Chondrocyte (in vitro differentiated cells): ENCODE data around the gene IQCK. TPM values are rescaled to one million over a fixed set of nuclear protein-coding genes. Genes with fewer than 3 reads are reported as not detected.
"Not testable (repeated sequence)": the region's sequence is repeated elsewhere in the genome, so short reads cannot be mapped to it uniquely, and the experiment has no call there.

Experiments
- DNase-seq: peaks from one replicate; pipeline ENCODE4 v3.0.0; 2021; ENCODE audit warnings: mixed read lengths, low spot score
- H3K27ac Mint-ChIP-seq: one replicate; pipeline ENCODE4 v1.8.0; 2021; ENCODE audit warnings: mild to moderate bottlenecking, moderate library complexity, mixed read lengths; ENCODE audit not compliant: unreplicated experiment
- H3K27me3 Mint-ChIP-seq: 2 replicates; pipeline ENCODE4 v1.8.0; 2021; ENCODE audit warnings: low read depth, mixed read lengths
- H3K36me3 Mint-ChIP-seq: 2 replicates; pipeline ENCODE4 v1.8.0; 2021; ENCODE audit warnings: low read depth, mixed read lengths
- H3K4me1 Mint-ChIP-seq: 2 replicates; pipeline ENCODE4 v1.8.0; 2021; ENCODE audit warnings: low read depth, mild to moderate bottlenecking, mixed read lengths
- H3K4me3 Mint-ChIP-seq: one replicate; pipeline ENCODE4 v1.8.0; 2021; ENCODE audit warnings: mild to moderate bottlenecking, moderate library complexity, mixed read lengths; ENCODE audit not compliant: unreplicated experiment
- H3K9me3 Mint-ChIP-seq: 2 replicates; pipeline ENCODE4 v1.8.0; 2021; ENCODE audit warnings: low read depth, mixed read lengths
- total RNA-seq: library from RNA; stranded (reverse); gene quantifications from 3 replicates; pipeline ENCODE4 v1.2.1, GENCODE V29; 2021
- TF ChIP-seq, protein P1 (sequence below): fragments of 200-600 bp; sonication (generic); IDR thresholded peaks from 2 replicates; pipeline ENCODE4 v1.5.0; 2021; ENCODE audit warnings: antibody characterized with exemption, mild to moderate bottlenecking, moderate library complexity

IQCK gene
- total RNA-seq, 1 donor from 2014 or later, result 3.8 TPM

DNA sequence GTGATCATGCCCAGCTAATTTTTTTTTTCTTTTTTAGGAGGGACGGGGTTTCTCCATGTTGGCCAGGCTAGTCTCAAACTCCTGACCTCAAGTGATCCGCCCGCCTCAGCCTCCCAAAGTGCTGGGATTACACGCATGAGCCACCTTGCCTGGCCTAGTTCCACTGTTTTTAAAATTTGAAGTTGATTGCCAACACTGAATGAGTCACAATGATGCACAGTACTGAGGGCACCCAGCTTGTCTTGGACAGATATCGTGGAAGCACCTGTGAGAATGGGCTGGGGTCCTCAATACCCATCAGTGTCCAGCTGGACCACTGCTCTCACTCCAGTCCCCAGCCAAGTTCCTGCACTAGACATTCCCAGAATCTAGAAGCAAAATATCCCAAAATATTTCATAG lies 2.5 kb upstream of the IQCK start:
- H3K27ac Mint-ChIP-seq, result no peak overlapping the region

DNA sequence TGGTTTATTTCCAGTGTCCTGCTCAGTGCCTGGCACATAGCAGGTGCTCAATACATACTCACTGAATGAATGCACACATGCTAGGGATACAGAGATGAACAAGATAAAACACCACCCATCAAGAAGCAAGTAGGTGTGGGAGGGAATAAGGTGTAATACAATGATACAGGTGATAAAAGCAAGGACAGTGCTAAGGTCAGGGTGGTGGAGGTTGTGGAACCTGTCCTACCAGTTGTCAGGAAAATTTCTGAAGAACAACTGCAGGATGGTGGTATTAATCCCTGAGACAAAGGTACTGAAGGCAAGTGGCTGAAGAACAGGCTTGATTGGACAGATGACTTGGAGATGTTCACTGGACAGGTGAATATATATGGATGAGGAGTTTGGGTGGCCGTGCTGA lies 1.9 kb upstream of the IQCK start:
- peaks cover 10% of the 10 kb centered on the region for H3K36me3 Mint-ChIP-seq
- H3K27ac Mint-ChIP-seq, result no peak overlapping the region
- no peaks in the 10 kb centered on the region for H3K9me3 Mint-ChIP-seq
- no peak for DNase-seq
- TF ChIP-seq, protein P1, sequence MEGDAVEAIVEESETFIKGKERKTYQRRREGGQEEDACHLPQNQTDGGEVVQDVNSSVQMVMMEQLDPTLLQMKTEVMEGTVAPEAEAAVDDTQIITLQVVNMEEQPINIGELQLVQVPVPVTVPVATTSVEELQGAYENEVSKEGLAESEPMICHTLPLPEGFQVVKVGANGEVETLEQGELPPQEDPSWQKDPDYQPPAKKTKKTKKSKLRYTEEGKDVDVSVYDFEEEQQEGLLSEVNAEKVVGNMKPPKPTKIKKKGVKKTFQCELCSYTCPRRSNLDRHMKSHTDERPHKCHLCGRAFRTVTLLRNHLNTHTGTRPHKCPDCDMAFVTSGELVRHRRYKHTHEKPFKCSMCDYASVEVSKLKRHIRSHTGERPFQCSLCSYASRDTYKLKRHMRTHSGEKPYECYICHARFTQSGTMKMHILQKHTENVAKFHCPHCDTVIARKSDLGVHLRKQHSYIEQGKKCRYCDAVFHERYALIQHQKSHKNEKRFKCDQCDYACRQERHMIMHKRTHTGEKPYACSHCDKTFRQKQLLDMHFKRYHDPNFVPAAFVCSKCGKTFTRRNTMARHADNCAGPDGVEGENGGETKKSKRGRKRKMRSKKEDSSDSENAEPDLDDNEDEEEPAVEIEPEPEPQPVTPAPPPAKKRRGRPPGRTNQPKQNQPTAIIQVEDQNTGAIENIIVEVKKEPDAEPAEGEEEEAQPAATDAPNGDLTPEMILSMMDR, result no peak
- peaks cover 19% of the 10 kb centered on the region for H3K4me1 Mint-ChIP-seq
- no peaks in the 10 kb centered on the region for H3K27me3 Mint-ChIP-seq
- peak overlapping the region; percentile 31 for H3K4me3 Mint-ChIP-seq

More for the DNA sequence above, 2.5 kb upstream of the IQCK start:
- TF ChIP-seq, protein P1, result no peak
- DNase-seq, result no peak
- Mint-ChIP-seq H3K4me1 (peaks cover 19% of the 10 kb centered on the region), H3K27me3 (no peaks in the 10 kb centered on the region), H3K4me3 (no peak overlapping the region), H3K9me3 (no peaks in the 10 kb centered on the region), H3K36me3 (peaks cover 10% of the 10 kb centered on the region)

DNA sequence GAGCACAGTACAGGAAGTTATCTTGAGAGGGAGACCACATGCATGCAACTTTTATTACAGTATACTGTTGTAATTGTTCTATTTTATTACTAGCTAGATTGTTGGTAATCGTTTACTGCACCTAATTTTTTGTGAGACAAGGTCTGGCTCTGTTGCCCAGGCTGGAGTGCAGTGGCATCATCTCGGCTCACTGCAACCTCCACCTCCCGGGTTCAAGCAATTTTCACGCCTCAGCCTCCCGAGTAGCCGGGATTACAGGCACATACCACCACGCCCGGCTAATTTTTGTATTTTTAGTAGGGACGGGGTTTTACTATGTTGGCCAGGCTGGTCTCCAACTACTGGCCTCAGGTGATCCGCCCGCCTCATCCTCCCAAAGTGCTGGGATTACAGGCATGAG lies 1.3 kb upstream of the IQCK start:
- not testable (repeated sequence) for H3K9me3 Mint-ChIP-seq, DNase-seq, H3K36me3 Mint-ChIP-seq, H3K27me3 Mint-ChIP-seq
- Mint-ChIP-seq H3K4me1 (peaks cover 19% of the 10 kb centered on the region), H3K27ac (peak overlapping the region; percentile 88), H3K4me3 (peak overlapping the region; percentile 87)

DNA sequence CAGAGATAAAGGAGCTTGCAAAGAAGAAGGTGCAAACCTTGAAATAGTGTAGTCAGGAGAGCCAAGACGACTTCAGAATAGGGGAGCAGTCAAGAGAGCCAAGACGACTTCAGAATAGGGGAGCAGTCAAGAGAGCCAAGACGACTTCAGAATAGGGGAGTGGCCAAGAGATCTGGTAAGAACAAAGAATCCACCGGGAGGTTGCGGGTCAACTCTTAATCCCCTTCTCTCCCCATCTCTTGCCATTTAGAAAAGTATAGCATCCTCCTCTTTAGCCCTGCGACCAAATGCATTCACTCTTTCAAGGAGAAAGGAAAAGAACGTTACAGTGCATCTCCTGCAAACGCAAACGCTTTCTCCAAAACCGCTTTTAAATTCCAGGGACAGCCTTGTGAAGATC lies 757 bp upstream of the IQCK start:
- Mint-ChIP-seq H3K4me3 (peak overlapping the region; percentile 87), H3K9me3 (no peaks in the 10 kb centered on the region), H3K36me3 (peaks cover 10% of the 10 kb centered on the region), H3K27me3 (no peaks in the 10 kb centered on the region), H3K27ac (peak overlapping the region; percentile 88), H3K4me1 (peaks cover 19% of the 10 kb centered on the region)
- TF ChIP-seq, protein P1, result no peak
- no peak for DNase-seq

DNA sequence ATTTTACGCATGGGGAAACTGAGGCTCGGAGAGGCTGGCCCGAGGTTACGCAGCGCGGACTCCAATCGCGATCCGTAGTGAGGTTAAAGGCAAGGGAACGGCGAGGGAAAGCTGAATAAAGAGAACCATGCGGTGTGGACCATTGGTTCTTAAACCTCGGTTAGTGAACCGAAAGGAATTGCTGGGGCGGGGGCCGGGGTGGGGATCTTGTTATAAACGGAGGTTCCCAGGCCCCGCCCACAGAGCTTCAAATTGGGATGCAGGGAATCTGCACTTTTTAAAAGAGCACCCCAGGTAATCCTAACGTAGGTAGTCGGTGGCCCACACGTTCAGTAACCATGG lies 524 bp downstream of the IQCK start:
- peaks cover 19% of the 10 kb centered on the region for H3K4me1 Mint-ChIP-seq

More for the DNA sequence above, 524 bp downstream of the IQCK start:
- Mint-ChIP-seq H3K4me3 (peak overlapping the region; percentile 87), H3K9me3 (no peaks in the 10 kb centered on the region), H3K36me3 (peaks cover 10% of the 10 kb centered on the region), H3K27me3 (no peaks in the 10 kb centered on the region), H3K27ac (peak overlapping the region; percentile 27)
- TF ChIP-seq, protein P1, result no peak
- no peak for DNase-seq
